Mesodermal cell (in vitro differentiated cells): ENCODE results near the gene ALDH2.

Experiments used
- H3K27ac ChIP-seq: 2 replicates; pipeline ENCODE4 v1.7.0; 2013; ENCODE audit warnings: mild to moderate bottlenecking, low read depth, low read length, moderate library complexity; ENCODE audit not compliant: severe bottlenecking
- H3K36me3 ChIP-seq: 2 replicates; pipeline ENCODE4 v1.7.1; 2013; ENCODE audit warnings: mild to moderate bottlenecking, low read length, moderate library complexity; ENCODE audit not compliant: control insufficient read depth, insufficient read depth
- H3K4me1 ChIP-seq: one replicate; pipeline ENCODE4 v1.7.1; 2013; ENCODE audit warnings: mild to moderate bottlenecking, low read length; ENCODE audit not compliant: insufficient read depth, control insufficient read depth, poor library complexity, severe bottlenecking
- H3K4me3 ChIP-seq: 2 replicates; pipeline ENCODE4 v1.7.0; 2013; ENCODE audit warnings: low read length, control low read depth, mild to moderate bottlenecking; ENCODE audit not compliant: insufficient read depth, poor library complexity, severe bottlenecking; ENCODE audit errors: extremely low read depth
- H3K9me3 ChIP-seq: 2 replicates; pipeline ENCODE4 v1.7.1; 2013; ENCODE audit warnings: mild to moderate bottlenecking, low read length, moderate library complexity; ENCODE audit not compliant: control insufficient read depth
- WGBS, 2 experiments: methylation state at CpG; one replicate each; pipeline ENCODE4 v1.1.5; 2013; ENCODE audit warnings: missing lambda C conversion rate in 2 of 2; ENCODE audit not compliant: insufficient coverage in 2 of 2; 5-methylcytosine and 5-hydroxymethylcytosine counted together

The ALDH2 gene

GRCh38 chr12:111773801-111774551, 7.2 kb downstream of the ALDH2 start:
- H3K27ac ChIP-seq = peak overlapping the region; percentile 93

GRCh38 chr12:111775205-111776193, 8.8 kb downstream of the ALDH2 start:
- Histone ChIP-seq H3K27ac (peak overlapping the region; percentile 93), H3K36me3 (peaks cover 35% of the 10 kb centered on the region), H3K9me3 (no peaks in the 10 kb centered on the region), H3K4me3 (no peak overlapping the region), H3K4me1 (peaks cover 37% of the 10 kb centered on the region)
- WGBS, 2 experiments = 76 to 79% methylated on average over 10 of the region's 15 CpGs

More at GRCh38 chr12:111773801-111774551, 7.2 kb downstream of the ALDH2 start:
- H3K4me1 ChIP-seq = peaks cover 37% of the 10 kb centered on the region
- H3K9me3 ChIP-seq = no peaks in the 10 kb centered on the region
- peaks cover 33% of the 10 kb centered on the region for H3K36me3 ChIP-seq
- H3K4me3 ChIP-seq = no peak overlapping the region
- WGBS, 2 experiments = 87 to 93% methylated on average over 14 to 16 of the region's 17 CpGs

GRCh38 chr12:111776836-111777344, 10.2 kb downstream of the ALDH2 start:
- Histone ChIP-seq H3K4me3 (no peak overlapping the region), H3K27ac (no peak overlapping the region), H3K9me3 (no peaks in the 10 kb centered on the region), H3K36me3 (peaks cover 40% of the 10 kb centered on the region), H3K4me1 (peaks cover 37% of the 10 kb centered on the region)
- 90 to 95% methylated on average over 3 of the region's 3 CpGs for WGBS, 2 experiments

- peaks cover 41% of the 10 kb centered on the region for H3K36me3 ChIP-seq
- no peak overlapping the region for H3K27ac ChIP-seq
- H3K4me3 ChIP-seq = no peak overlapping the region
- H3K4me1 ChIP-seq = peaks cover 37% of the 10 kb centered on the region
- WGBS, 2 experiments = 95 to 97% methylated on average over 12 to 15 of the region's 16 CpGs
- no peaks in the 10 kb centered on the region for H3K9me3 ChIP-seq
These were observed 10.8 kb downstream of the ALDH2 start for GRCh38 chr12:111777345-111778045.

- no peaks in the 10 kb centered on the region for H3K9me3 ChIP-seq
- WGBS, 2 experiments = 96% methylated on average over 7 to 9 of the region's 10 CpGs
- H3K27ac ChIP-seq = no peak overlapping the region
- no peak overlapping the region for H3K4me3 ChIP-seq
- peaks cover 16% of the 10 kb centered on the region for H3K4me1 ChIP-seq
- H3K36me3 ChIP-seq = peaks cover 63% of the 10 kb centered on the region
These were observed 13.4 kb downstream of the ALDH2 start for GRCh38 chr12:111780166-111780565.

- 100% methylated on average over 3 to 4 of the region's 5 CpGs for WGBS, 2 experiments
- H3K36me3 ChIP-seq = peaks cover 68% of the 10 kb centered on the region
- no peaks in the 10 kb centered on the region for H3K9me3 ChIP-seq
- H3K4me3 ChIP-seq = no peak overlapping the region
- H3K27ac ChIP-seq = no peak overlapping the region
- peaks cover 12% of the 10 kb centered on the region for H3K4me1 ChIP-seq
These were observed 13.9 kb downstream of the ALDH2 start for GRCh38 chr12:111780615-111781014.

GRCh38 chr12:111781085-111781658, 14.4 kb downstream of the ALDH2 start:
- H3K36me3 ChIP-seq = peaks cover 73% of the 10 kb centered on the region
- H3K4me1 ChIP-seq = peaks cover 8% of the 10 kb centered on the region
- WGBS, 2 experiments = 94 to 100% methylated on average over 1 to 2 of the region's 2 CpGs
- no peaks in the 10 kb centered on the region for H3K9me3 ChIP-seq
- H3K27ac ChIP-seq = no peak overlapping the region
- no peak overlapping the region for H3K4me3 ChIP-seq

GRCh38 chr12:111783046-111783445, 16.3 kb downstream of the ALDH2 start:
- Histone ChIP-seq H3K27ac (no peak overlapping the region), H3K4me1 (no peaks in the 10 kb centered on the region), H3K9me3 (no peaks in the 10 kb centered on the region), H3K4me3 (no peak overlapping the region), H3K36me3 (peaks cover 75% of the 10 kb centered on the region)
- WGBS, 2 experiments = 96 to 98% methylated on average over 11 to 16 of the region's 17 CpGs

GRCh38 chr12:111784953-111785352, 18.2 kb downstream of the ALDH2 start:
- no peaks in the 10 kb centered on the region for H3K9me3 ChIP-seq
- peaks cover 80% of the 10 kb centered on the region for H3K36me3 ChIP-seq
- H3K27ac ChIP-seq = no peak overlapping the region
- H3K4me1 ChIP-seq = no peaks in the 10 kb centered on the region
- 84 to 94% methylated on average over 3 to 4 of the region's 4 CpGs for WGBS, 2 experiments
- no peak overlapping the region for H3K4me3 ChIP-seq

- WGBS, 2 experiments = 100% methylated on average over 1 of the region's 2 CpGs
- no peaks in the 10 kb centered on the region for H3K9me3 ChIP-seq
- H3K4me3 ChIP-seq = no peak overlapping the region
- peaks cover 80% of the 10 kb centered on the region for H3K36me3 ChIP-seq
- H3K4me1 ChIP-seq = no peaks in the 10 kb centered on the region
- H3K27ac ChIP-seq = no peak overlapping the region
These were observed 18.9 kb downstream of the ALDH2 start for GRCh38 chr12:111785651-111786050.
